Measurements from ENCODE around the gene CD38.
A peak's percentile ranks its signal among the peaks of the same experiment; 100 is the strongest.
"Not testable (repeated sequence)": the region's sequence is repeated elsewhere in the genome, so short reads cannot be mapped to it uniquely, and the experiment has no call there.

CD38 gene

GRCh38 chr4:15802497-15802896, 24.4 kb downstream of the CD38 start:
- not testable (repeated sequence) for DNase-seq

GRCh38 chr4:15805583-15806517, 27.7 kb downstream of the CD38 start:
- peak; percentile 27 for DNase-seq

GRCh38 chr4:15809058-15809457, 30.9 kb downstream of the CD38 start:
- DNase-seq: no peak

- DNase-seq: no peak
Observed at GRCh38 chr4:15809466-15809865, 31.3 kb downstream of the CD38 start.

GRCh38 chr4:15811703-15812337, 33.7 kb downstream of the CD38 start:
- DNase-seq: no peak

- DNase-seq: no peak
Observed at GRCh38 chr4:15832523-15833451, 54.7 kb downstream of the CD38 start.

GRCh38 chr4:15833801-15834200, 55.7 kb downstream of the CD38 start:
- no peak for DNase-seq

- no peak for DNase-seq
Observed at GRCh38 chr4:15836362-15836761, 58.2 kb downstream of the CD38 start.

GRCh38 chr4:15837591-15837990, 59.5 kb downstream of the CD38 start:
- DNase-seq: no peak

- DNase-seq: not testable (repeated sequence)
Observed at GRCh38 chr4:15841194-15841730, 63.1 kb downstream of the CD38 start.

GRCh38 chr4:15847746-15848145, 69.6 kb downstream of the CD38 start:
- DNase-seq: no peak

GRCh38 chr4:15848191-15848842, 70.2 kb downstream of the CD38 start:
- DNase-seq: no peak

- DNase-seq: no peak
Observed at GRCh38 chr4:15851969-15852368, 73.8 kb downstream of the CD38 start.

- DNase-seq: no peak
Observed at GRCh38 chr4:15852524-15852923, 74.4 kb downstream of the CD38 start.

- DNase-seq: no peak
Observed at GRCh38 chr4:15853345-15853744, 75.2 kb downstream of the CD38 start.

- no peak for DNase-seq
Observed at GRCh38 chr4:15855804-15856475, 77.8 kb downstream of the CD38 start.

- DNase-seq: not testable (repeated sequence)
Observed at GRCh38 chr4:15861198-15861597, 83.1 kb downstream of the CD38 start.

- DNase-seq: no peak
Observed at GRCh38 chr4:15864651-15865566, 86.8 kb downstream of the CD38 start.

GRCh38 chr4:15868111-15868510, 90.0 kb downstream of the CD38 start:
- DNase-seq: no peak

- no peak for DNase-seq
Observed at GRCh38 chr4:15868826-15869413, 90.8 kb downstream of the CD38 start.

Data from activated naive CD4-positive, alpha-beta T cell treated with Interleukin-2 at 50 U/mL for 16 hours (primary cell).